Activated CD8-positive, alpha-beta T cell treated with anti-CD3 and anti-CD28 coated beads for 36 hours (primary cell): ENCODE results near the gene CRTAC1. TPM values are rescaled to one million over a fixed set of nuclear protein-coding genes. Genes with fewer than 3 reads are reported as not detected.

Experiments used
- ATAC-seq: fragments of 200-7000 bp; cut with Tn5 transposase; one replicate; pipeline ENCODE4 v1.10.0; 2021; ENCODE audit warnings: mild to moderate bottlenecking, moderate library complexity
- CTCF ChIA-PET: fragments of 350-600 bp; sonication (Branson Sonifier 250); formaldehyde crosslinking; loops from one replicate; lab custom pipeline; 2021; ENCODE audit warnings: antibody characterized with exemption; lab: Charles Lee
- POLR2A ChIA-PET: fragments of 350-600 bp; sonication (Branson Sonifier 250); formaldehyde crosslinking; loops from one replicate; lab custom pipeline; 2021; ENCODE audit warnings: antibody characterized with exemption; lab: Charles Lee
- DNase-seq: peaks from one replicate; pipeline ENCODE4 v3.0.0-alpha.2; 2020
- H3K27ac Mint-ChIP-seq: one replicate; pipeline ENCODE4 v1.8.0; 2021; ENCODE audit warnings: mild to moderate bottlenecking, mixed read lengths
- H3K27me3 Mint-ChIP-seq: one replicate; pipeline ENCODE4 v1.8.0; 2021; ENCODE audit warnings: mixed read lengths
- H3K36me3 Mint-ChIP-seq: one replicate; pipeline ENCODE4 v1.8.0; 2021; ENCODE audit warnings: low read depth, mixed read lengths
- H3K4me1 Mint-ChIP-seq: one replicate; pipeline ENCODE4 v1.8.0; 2021; ENCODE audit warnings: low read depth, mixed read lengths
- H3K4me3 Mint-ChIP-seq: one replicate; pipeline ENCODE4 v1.8.0; 2021; ENCODE audit warnings: mild to moderate bottlenecking, moderate library complexity, mixed read lengths
- H3K9me3 Mint-ChIP-seq: one replicate; pipeline ENCODE4 v1.8.0; 2021; ENCODE audit warnings: mixed read lengths
- CTCF ChIP-seq: fragments of 200-600 bp; IDR thresholded peaks from one replicate; pipeline ENCODE4 v1.8.0; 2022; ENCODE audit warnings: antibody characterized with exemption, mild to moderate bottlenecking
- intact Hi-C: fragments of 100-400 bp; cut with micrococcal nuclease; formaldehyde crosslinking; loops from one replicate; pipeline ENCODE4 v1.10.0; 2022
- total RNA-seq, 2 experiments: library from RNA; stranded (reverse); gene quantifications; one replicate each; pipeline ENCODE4 v1.2.3, GENCODE V29; 2021

CRTAC1 gene
- total RNA-seq, 2 experiments from 2014 or later, result not detected

DNA sequence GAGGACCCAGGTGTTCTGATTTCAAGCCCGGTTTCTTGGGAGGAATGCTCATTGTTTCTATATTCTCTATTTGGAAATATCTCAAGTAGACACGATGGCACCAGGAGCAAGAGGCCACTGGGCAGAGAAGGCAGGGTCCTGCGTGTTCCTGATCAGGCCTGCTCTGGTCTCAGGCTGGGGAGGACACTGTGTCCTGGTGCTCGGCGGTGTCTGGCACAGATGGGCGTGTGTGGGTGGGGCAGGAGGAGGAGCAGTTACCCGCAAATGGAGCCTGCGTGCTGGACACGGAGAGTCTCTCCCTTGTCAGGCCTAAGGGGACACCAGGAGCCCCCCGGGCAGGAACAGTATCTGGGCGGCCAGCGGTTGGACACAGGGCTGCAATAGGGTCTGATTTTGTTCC is 206.7 kb downstream of the CRTAC1 start:
- Mint-ChIP-seq H3K4me1 (peaks cover 8% of the 10 kb centered on the region), H3K36me3 (no peaks in the 10 kb centered on the region), H3K27me3 (no peaks in the 10 kb centered on the region), H3K4me3 (no peak overlapping the region), H3K27ac (no peak overlapping the region), H3K9me3 (no peaks in the 10 kb centered on the region)
- intact Hi-C loops, result no loop called here
- ChIA-PET POLR2A (no interaction called here), CTCF (no interaction called here)
- ATAC-seq, result no peak
- TF ChIP-seq CTCF, result no peak
- no peak for DNase-seq

DNA sequence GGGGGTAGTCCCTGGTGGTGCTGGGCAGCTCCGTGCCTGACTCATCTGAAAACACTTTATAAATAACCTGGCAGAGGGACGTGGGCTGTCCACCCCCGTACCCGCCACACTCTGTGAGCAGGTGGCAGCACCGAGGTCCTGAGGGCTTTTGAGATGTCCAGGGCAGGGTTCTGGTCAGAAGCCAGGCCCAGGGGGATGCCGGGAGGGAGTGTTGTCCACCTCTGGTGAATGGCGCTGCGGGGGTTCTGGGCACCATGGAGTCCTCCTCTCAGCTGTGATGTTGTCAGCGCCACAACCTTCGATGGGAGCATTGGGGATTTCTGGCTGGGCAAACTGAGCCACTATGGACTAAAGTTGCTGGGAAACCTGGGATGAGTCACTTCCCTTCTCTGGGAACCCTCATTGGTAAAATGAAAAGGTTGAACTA is 208.1 kb downstream of the CRTAC1 start:
- H3K4me1 Mint-ChIP-seq, result peaks cover 2% of the 10 kb centered on the region
- ATAC-seq (no peak), DNase-seq (no peak)
- ChIA-PET POLR2A (no interaction called here), CTCF (no interaction called here)
- no peak overlapping the region for H3K27ac Mint-ChIP-seq
- TF ChIP-seq CTCF, result no peak
- H3K36me3 Mint-ChIP-seq, result no peaks in the 10 kb centered on the region
- intact Hi-C loops, result no loop called here
- H3K4me3 Mint-ChIP-seq, result no peak overlapping the region
- H3K9me3 Mint-ChIP-seq, result no peaks in the 10 kb centered on the region
- no peaks in the 10 kb centered on the region for H3K27me3 Mint-ChIP-seq

DNA sequence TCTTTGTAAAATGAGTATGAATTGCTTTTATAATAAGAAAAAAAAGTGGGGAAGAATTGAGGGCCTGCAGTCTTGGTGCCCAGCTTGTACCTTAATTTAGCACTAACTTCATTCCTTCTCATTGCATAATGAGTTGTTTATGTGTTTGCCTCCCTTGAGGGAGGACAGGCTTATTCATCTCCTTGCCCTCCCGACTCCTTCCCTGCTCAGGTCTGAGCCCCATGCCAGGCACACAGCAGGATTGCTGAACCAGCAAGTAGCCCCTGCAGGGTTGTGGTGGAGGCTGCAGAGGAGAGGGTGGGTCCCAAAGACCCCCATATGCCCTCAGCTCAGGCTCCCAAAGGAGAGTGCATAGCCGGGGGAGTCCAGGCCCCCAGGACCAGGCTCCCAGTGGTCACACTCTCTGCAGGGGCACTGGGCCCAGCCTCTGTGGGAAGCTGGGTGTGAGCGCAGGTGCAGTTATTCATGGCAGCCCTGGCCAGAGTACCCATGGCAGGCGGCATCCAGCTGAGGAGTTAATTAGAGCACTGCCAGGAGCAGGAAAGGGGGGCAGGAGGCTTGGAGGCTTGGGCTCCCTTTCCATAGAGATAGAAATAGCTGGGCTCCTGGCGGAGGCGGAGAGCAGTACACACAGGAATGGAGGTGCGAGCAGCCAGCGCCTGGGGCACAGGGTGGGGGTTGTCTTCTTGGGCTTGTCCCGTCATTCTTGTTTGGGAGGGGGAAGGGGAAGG is 208.9 kb downstream of the CRTAC1 start:
- intact Hi-C loops, result no loop called here
- ChIA-PET CTCF (no interaction called here), POLR2A (no interaction called here)
- Mint-ChIP-seq H3K4me1 (peaks cover 2% of the 10 kb centered on the region), H3K27me3 (no peaks in the 10 kb centered on the region), H3K36me3 (no peaks in the 10 kb centered on the region), H3K27ac (no peak overlapping the region), H3K9me3 (no peaks in the 10 kb centered on the region), H3K4me3 (no peak overlapping the region)
- DNase-seq, result no peak
- no peak for ATAC-seq
- no peak for TF ChIP-seq CTCF

GRCh38 chr10:97820096-97820704 is 210.2 kb downstream of the CRTAC1 start:
- intact Hi-C loops, result no loop called here
- Mint-ChIP-seq H3K4me3 (no peak overlapping the region), H3K4me1 (peaks cover 2% of the 10 kb centered on the region), H3K9me3 (no peaks in the 10 kb centered on the region), H3K36me3 (no peaks in the 10 kb centered on the region), H3K27ac (no peak overlapping the region), H3K27me3 (no peaks in the 10 kb centered on the region)
- TF ChIP-seq CTCF, result no peak
- no peak for ATAC-seq
- ChIA-PET CTCF (no interaction called here), POLR2A (no interaction called here)
- no peak for DNase-seq

DNA sequence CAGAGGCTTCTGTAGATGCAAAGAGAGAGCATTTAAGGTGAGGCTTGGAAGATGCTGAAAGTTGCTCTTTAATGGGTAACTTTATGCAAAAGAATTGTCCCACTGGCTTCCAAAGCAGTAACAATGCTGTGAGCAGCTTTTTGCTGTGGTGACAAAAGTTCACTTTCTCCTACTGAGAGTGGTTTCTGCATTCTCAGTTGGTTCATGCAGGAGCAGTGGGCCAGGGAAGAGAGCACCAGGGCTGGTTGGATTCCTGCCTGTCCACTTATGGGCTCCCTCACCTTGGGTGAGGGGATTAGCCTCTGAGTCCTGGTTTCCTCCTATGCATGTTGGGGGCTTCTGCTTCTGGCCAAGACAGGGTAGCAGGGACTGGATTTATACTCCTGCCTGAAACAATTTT is 211.8 kb downstream of the CRTAC1 start:
- Mint-ChIP-seq H3K4me3 (no peak overlapping the region), H3K27ac (no peak overlapping the region), H3K36me3 (no peaks in the 10 kb centered on the region), H3K27me3 (no peaks in the 10 kb centered on the region), H3K9me3 (no peaks in the 10 kb centered on the region), H3K4me1 (peaks cover 2% of the 10 kb centered on the region)
- ChIA-PET CTCF (no interaction called here), POLR2A (interaction anchor here (0.6 kb wide), 1 partner anchor 13 kb away, joined by 3 read pairs; no protein-coding TSS in a partner anchor)
- DNase-seq, result no peak
- no peak for TF ChIP-seq CTCF
- intact Hi-C loops, result no loop called here
- no peak for ATAC-seq
